HG02981 (cell line): Measurements from ENCODE around the gene ZNF674.
"Not testable (repeated sequence)": the region's sequence is repeated elsewhere in the genome, so short reads cannot be mapped to it uniquely, and the experiment has no call there.

ENCODE experiments used
- ATAC-seq: cut with Tn5 transposase; IDR thresholded peaks from one replicate; pipeline ENCODE4 v1.9.1; 2021; ENCODE audit warnings: mild to moderate bottlenecking, moderate library complexity; ENCODE audit not compliant: unreplicated experiment

ZNF674 gene

DNA sequence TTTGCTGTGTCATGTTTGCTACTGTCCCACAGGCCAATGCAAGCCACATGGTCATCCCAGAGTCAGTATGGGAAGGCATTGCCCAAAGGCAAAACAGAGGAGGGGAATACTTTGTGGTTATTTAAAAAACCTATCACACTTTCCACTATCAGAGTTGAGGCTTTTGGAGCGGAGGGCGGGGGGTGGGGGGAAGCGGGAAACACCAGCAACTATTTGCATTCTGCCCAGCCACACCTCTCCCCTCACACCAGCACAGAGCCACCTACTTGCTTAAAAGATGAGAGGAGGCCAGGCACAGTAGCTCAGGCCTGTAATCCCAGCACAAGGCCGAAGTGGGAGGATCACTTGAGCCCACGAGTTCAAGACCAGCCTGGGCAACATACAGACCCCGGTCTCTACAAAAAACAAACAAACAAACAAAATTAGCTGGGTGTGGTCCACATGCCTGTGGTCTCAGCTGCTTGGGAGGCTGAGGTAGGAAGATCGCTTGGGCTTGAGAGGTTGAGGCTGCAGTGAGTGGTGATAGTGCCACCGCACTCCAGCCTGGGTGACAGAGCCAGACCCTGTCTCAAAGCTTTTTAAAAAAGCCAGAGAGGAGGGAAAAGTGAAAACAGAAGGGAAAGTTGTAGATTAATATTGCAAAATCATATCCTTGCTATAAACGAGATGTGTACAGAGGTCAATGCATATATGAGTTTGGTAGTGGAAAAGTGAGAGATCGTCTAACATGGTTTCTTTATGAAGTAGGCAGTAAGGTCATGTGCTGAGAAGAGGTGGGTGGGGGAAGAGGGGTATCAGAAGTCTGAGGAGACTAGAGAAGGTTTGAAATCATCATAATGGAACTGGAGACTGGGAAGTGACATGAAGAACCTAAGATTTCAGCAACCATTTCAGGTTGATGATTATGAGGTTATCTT lies 26.5 kb upstream of the ZNF674 start:
- no peak for ATAC-seq

DNA sequence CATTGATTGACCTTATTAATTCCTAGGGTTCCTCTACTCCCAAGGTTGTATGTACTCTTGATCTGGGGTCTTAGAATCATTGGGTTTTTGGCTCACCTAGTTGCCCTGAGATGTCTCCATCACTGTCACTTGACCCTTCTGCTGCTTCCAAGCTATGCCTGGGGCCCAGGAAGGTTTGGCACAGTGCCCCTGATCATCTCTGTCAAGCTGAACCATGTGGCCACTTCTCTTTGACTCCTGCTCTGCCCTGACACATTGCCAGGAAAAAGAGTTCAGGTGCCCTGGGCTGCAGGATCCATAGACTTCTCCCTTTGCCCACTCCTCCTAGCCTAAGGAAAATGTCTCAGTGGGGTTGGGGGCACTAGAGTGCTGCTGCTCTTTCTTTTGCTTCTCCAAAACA lies 24.4 kb upstream of the ZNF674 start:
- ATAC-seq = no peak

DNA sequence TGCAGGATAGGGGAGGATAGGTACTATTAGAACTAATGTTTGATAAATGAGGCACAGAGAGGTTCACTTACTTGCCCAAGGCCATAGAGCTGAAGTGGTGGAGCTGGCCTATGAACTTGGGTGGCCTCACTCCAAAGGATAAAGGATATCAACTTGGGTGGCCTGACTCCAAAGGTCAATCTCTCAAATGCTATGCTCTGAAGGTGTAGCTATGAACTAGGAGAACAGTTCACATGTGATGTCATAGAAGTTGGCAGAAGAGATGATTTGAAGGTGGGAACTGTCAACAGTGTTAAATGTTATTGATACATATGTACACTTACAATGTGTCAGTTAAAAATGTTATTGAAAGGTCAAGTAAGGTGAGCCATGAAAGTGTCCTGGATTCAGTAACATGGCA lies 22.2 kb upstream of the ZNF674 start:
- no peak for ATAC-seq

DNA sequence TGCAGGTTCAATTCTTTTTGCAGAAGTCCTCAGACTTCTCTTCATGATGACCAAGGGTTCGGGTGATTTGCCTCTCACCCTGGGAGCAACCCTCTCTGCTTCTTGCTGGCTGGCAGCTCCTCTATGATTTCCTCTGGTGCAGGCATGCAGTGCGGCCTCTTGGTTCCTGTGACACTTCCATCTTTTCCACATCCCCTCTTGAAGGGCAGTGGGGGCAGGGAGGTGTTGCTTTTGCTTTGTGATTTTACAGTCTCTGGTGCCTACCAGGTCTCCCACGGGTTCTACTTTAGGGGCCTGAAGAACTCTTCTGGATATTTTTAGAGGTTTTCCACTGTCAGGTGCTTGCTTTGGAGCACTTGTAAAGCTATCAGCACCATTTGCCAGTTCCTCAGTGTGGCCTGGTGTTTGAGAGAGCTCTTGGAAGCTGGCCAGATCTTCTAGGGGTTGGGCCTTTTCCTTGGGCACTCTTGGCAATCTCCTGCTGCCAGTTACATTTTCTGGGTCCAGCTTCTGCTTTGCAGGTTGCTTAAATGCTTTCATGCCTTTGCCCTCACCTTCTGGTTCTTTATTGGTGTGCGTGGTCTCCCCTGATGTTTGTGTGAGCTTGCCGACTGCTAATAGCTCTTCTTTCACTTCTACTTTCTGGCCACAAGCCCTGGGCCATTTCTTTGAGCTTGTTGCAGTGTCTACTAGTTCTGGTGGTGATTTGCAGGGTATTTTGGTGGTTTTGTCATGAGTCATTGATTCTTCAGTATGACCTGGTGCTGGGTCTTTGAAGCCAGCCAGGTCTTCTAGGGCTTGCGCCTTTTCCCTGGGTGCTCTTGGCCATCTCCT lies 16.8 kb upstream of the ZNF674 start:
- ATAC-seq = peak; percentile 89

DNA sequence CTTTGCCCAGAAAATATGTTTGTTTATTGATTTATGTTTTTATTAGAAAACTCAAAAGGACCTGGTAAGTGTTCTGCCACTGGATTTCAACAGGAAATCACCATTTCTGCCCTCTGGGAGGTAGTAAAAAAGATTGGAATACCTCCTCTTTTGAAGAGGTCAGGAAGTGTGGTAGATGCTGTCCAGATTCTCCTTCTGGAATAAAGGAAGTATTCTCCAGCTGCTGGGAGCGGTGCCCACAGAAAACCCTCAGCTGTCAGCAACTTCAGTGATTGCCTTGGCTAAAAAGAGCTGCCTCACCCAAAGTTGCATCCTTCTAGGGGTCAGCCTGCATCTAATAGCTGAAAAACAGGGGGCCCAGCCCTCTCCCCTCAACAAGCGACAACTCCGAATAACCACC lies 13.8 kb upstream of the ZNF674 start:
- no peak for ATAC-seq

DNA sequence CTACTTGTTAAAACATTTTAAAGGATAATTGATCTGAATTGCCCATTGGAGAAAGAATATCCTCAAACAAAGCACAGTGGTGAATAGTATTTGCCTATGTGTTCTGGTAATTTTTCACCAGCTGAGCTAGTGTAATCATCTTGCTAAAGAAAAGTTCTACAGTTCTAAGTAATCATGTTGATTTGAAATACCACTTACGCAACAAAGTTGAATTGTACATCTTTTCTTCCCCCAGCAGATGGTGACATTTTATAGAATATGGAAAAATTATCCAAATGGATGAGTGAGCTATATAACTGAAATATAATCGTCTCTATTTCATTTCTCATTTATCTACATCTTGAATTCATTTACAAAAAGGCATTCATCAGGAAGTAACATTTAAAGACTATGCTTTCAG lies 9.7 kb upstream of the ZNF674 start:
- no peak for ATAC-seq

DNA sequence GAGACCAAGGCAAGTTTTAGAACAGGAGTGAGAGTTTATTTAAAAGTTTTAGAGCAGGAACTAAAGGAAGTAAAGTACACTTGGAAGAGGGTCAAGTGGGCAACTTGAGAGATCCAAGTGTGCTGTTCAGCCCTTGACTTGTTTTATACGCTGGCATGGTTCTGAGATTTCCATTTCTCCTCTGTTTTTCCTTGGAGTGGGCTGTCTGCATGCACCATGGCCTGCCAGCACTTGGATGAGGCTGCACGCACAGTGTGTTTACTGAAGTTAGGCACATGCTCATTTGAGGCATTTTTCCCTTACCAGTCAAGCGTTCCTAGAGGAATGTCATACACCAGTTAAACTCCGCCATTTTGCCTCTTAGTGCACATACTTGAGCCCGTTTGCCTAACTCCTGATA lies 8.7 kb upstream of the ZNF674 start:
- ATAC-seq = no peak

DNA sequence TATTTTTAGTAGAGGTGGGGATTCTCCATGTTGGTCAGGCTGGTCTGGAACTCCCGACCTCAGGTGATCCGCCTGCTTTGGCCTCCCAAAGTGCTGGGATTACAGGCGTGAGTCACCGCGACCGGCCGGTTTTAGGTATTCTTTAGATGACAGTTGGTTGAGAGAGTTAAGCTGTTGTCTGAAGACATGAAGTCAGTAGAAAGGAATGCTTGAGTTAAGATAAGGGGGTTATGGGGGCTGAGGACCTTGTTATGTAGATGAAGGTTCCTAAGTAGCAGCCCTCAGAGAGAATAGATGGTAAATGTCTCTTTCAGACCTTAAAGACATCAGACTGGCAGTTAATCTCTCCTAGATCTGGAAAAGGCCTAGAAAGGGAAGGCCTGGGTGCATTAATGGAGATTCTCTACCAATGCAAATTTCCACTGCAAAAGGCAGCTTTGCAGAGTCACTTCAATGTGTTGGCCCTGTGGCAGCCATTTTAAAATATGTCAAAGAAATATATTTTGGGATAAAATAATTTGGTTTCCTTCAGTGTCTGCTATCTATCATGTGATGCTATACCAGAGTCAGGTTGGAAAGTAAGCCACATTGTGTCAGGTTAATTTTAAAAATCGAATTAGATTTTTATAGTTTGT lies 6.4 kb upstream of the ZNF674 start:
- no peak for ATAC-seq

DNA sequence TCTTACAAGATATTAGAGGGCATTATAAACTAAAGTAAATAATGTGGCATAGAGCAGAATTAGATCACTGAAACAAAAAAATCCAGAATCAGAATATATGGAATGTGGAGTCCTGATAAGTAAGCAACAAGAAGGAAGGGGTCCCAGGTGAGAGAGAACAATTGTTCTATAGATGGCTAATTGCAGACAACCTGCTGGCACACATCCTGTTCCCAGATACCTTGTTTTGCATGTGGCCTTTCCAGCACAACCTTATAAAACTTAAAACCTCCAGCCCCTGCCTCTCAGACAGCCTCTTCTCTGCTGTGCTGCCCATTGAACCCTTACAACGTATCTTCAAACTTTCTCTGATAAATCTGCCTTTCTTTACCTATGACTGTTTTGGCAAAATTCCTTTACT lies 4.7 kb upstream of the ZNF674 start:
- ATAC-seq = no peak

DNA sequence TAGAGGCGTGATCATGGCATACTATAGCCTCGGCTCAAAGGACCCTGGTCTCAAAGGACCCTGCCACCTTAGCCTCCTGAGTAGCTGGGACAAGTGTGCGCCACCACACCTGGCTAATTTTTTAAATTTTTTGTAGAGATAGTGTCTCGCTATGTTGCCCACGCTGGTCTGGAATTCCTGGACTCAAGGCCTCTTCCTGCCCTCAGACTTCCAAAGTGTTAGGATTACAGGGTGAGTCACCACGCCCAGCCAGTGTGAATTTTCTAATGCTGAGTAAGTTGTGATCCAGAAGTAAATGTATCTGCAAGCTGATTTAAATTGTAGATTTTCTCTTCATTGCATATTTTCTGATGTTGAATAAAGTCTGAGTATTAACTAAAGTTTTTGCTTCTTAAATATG lies 2.6 kb upstream of the ZNF674 start:
- no peak for ATAC-seq

DNA sequence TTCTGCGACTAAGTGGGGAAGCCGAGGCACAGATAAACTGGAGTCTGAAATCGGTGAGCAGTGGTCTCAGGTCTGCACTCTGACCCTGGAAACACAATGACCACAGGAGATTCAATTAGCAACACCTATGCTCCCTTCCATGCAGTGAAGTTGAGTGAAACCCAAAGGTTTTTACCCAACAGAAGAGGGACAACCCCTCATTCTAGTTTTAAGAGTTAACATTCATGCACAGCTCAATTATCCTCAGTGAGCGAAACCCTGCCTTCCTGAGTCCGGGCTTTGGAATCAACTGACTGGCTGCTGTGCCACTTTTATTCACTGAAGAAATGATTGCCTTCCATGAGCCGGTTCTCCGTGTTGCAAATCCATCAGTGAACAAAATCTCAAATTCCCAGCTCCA lies 694 bp downstream of the ZNF674 start:
- ATAC-seq = not testable (repeated sequence)

DNA sequence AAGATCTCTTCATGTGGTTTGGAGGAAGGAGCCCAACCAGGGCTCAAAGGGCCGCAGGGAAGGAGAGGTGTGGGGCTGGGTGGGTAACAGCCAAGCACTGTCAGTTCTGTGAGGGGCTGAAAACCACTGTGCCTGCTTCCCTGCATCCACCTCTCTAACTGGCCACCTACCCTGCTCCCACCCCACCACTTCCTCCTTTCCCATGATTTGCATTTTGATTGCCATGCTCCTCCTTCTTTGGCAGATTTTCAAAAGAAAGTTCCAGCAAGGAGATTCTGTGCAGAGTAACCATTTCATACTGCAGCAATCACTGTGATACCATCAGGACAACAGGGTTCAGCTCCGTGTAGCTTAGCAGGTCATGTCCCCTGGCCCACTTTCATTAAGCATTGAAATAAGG lies 1.8 kb downstream of the ZNF674 start:
- ATAC-seq = no peak

DNA sequence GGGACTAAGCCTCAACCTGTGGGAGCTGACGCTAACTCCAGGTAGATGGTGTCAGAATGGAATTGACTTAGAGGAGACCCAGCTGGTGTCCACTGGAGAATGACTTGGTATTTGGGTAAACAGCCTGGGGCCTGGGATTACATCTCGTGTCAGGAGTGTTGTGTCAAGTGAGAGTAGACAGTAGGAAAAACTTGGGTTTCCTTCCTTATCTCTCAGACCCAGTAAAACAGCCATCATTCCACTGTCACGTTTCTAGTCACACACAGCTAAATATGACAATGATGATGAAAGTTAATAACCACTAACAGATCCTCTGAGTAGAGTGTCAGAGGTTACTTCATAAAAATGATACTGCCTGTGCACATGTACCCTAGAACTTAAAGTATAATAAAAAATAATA lies 13.8 kb downstream of the ZNF674 start:
- ATAC-seq = no peak

DNA sequence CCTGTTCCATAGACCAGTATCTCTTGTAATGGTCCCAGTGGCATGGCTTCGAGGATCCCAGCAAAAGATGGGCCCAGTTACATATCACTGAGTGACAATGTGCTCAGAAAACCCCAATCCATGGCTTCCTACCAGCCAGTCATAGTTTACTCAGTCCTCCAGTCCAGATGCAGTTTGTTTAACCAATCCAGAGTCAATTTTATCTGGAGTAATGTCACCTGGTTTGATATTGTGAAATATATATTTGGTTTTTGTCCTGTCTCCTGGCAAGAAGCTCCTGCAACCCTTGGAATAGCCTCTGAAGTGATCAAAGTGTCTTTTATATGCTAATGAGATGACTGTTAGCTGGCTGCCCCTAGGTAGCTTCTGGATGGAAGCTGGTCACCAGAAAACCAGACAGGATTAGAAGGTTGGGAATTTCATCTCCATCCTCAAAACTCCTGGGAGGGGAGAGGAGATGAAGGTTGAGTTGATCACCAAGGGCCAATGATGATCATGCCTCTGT lies 14.8 kb downstream of the ZNF674 start:
- not testable (repeated sequence) for ATAC-seq

DNA sequence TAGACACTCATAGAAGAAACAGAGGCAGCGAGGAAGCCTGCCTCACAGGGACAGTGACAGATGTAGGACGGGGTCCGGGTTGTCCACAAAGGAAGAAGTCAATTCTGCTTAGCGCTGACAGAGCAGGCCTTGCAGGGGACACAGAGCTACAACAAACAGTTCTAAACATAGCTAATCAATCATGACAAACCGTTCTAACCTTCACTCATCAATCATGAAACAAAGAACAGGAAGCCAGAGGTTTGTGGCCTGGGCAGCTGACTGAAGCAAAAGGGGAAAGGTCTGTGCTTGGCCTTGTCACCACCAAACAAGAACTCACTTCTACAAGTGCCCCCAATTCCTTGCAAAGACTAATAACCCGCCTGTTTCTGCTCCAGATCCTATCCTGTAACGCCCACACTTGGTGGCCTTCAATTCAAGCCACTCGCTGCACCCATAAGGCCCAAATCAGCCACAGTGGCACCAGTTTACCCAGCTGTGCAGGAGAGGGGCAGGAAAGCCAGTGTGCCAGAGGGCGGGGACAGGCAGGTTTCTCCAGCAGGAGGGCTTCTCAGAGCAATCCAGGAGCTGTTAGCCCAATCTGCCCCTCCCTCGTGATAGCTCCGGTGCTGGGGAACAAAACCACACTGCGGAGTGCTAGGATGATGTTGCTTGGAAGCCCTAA lies 15.3 kb downstream of the ZNF674 start:
- ATAC-seq = not testable (repeated sequence)

DNA sequence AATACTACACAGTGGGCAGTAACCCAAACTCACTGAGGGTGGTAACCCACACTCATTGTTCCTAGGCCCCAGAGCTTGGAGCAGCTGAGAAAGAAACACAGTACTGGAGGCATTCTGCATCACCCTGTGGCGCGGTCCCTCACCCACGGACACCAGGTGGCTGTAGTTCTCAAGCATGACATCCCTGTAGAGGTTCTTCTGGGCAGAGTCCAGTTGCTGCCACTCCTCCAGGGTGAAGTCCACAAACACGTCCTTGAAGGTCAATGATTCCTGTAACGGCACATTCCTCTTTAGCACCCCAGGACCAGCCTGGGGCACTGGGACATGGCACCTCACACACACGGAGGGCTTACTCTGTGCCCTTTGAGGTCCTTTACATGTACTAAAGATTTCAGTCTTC lies 16.6 kb downstream of the ZNF674 start:
- ATAC-seq = not testable (repeated sequence)

DNA sequence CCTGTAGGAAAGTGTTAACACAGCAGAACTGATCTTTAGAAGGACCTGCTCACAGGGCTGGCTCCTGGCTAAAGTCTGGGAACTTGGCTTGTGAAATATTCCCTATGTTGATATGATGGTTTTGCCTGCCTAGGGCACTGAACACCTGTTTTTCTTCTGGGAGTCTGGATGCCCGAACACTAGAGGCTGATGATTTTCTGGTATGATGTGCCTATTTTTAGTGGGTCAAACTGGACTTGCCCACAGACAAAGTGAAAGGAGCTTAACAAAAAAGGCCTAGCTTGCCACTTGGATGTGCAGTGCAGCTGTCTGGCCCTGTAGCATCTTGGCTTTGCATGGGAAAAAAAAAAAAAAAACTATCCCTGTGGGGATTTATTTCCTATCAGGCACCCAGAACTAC lies 39.1 kb downstream of the ZNF674 start:
- ATAC-seq = no peak

DNA sequence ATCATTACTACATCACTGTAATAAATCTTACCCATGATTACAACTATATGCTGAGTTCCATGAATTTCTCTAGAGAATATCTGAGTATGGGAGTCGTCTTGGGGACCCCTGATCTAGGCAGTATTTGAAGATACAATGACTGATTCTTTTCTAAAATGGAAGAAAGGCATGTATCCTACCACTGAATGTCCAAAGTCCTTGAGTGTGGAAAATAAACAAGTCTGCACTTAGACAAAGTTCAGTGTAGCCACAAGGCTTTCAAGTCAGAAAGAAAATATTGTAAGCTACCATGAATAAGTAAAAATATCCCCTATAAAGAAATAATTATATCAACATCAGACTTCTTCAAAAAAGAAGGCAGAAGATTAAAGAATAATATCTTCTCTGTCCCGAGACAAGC lies 42.4 kb downstream of the ZNF674 start:
- ATAC-seq = no peak

DNA sequence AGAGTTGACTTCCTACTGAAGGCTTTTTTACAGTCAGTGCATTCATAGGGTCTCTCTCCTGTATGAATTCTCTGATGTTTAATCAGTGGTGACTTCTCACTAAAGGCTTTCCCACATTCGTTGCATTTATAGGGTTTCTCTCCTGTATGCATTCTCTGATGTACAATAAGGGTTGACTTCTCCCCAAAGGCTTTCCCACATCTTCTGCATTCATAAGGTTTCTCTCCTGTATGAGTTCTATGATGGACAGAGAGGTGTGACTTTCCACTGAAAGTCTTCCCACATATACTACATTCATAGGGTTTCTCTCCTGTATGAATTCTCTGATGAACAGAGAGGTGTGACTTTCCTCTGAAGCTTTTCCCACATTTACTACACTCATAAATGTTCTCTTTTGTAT lies 45.2 kb downstream of the ZNF674 start:
- ATAC-seq = no peak

DNA sequence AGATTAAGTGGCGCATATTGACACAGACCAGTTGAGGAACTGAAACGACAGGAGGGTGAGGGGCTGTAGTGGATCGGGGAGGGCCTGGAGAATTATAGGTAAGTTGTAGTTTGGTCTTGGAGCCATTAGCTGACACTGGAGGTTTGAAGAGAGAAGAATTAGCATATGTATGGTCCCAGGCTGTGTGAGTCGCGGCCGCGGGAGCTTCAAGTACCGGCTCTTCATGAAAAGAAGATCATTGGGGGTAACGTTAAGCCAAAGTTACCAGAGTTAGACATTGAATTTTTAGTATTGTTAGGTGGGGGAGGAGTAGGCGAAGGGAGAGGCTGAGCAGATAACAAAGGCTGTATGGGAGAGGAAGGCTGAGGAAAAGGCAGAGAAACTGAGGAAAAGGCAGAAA lies 56.5 kb downstream of the ZNF674 start:
- ATAC-seq = no peak

DNA sequence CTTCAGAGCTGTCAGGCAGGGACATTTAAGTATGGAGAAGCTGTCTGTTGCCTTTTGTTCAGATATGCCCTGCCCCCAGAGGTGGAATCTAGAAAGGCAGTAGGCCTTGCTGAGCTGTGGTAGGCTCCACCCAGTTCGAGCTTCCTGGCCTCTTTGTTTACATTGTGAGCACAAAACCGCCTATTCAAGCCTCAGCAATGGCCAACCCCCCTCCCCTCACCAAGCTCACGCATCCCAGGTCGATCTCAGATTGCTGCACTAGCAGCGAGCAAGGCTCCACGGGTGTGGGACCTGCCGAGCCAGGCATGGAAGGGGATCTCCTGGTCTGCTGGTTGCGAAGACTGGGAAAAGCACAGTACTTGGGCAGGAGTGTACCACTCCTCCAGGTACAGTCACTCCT lies 59.3 kb downstream of the ZNF674 start:
- ATAC-seq = no peak
